GM12892 (cell line): Measurements from ENCODE around the gene KIF3A.

Source experiments
- POLR2A ChIP-seq: IDR thresholded peaks from 2 replicates; pipeline ENCODE4 v1.6.1; 2011; ENCODE audit warnings: low read depth, low read length, control low read depth
- POLR2AphosphoS5 ChIP-seq: IDR thresholded peaks from 2 replicates; pipeline ENCODE4 v1.6.1; 2011; ENCODE audit warnings: low read depth, low read length, control low read depth
- TAF1 ChIP-seq: IDR thresholded peaks from 2 replicates; pipeline ENCODE4 v1.6.1; 2011; ENCODE audit warnings: low read depth, mild to moderate bottlenecking, control low read depth, low read length, borderline replicate concordance

DNA sequence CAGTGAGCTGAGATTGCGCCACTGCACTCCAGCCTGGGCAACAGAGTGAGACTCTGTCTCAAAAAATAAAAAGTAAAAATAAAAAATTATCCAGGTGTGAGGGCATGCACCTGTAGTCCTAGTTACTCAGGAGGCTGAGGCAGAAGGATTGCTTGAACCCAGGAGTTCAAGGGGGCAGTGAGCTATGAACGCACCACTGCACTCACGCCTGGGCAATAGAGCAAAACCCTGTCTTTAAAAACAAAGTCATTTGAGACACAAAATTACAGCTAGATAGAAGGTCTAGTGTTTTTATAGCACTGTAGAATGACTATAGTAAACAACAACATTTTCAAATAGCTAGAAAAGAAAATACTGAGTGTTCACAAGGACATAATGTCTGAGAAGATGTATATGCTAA is 47.2 kb downstream of the KIF3A start:
- TF ChIP-seq POLR2A (no peak), POLR2AphosphoS5 (no peak), TAF1 (no peak)
